HG03066 (cell line): ENCODE measurements around the gene IDH3A.

ENCODE experiments used
- ATAC-seq: cut with Tn5 transposase; IDR thresholded peaks from one replicate; pipeline ENCODE4 v1.9.1; 2021; ENCODE audit warnings: low read depth; ENCODE audit not compliant: unreplicated experiment

The IDH3A gene

DNA sequence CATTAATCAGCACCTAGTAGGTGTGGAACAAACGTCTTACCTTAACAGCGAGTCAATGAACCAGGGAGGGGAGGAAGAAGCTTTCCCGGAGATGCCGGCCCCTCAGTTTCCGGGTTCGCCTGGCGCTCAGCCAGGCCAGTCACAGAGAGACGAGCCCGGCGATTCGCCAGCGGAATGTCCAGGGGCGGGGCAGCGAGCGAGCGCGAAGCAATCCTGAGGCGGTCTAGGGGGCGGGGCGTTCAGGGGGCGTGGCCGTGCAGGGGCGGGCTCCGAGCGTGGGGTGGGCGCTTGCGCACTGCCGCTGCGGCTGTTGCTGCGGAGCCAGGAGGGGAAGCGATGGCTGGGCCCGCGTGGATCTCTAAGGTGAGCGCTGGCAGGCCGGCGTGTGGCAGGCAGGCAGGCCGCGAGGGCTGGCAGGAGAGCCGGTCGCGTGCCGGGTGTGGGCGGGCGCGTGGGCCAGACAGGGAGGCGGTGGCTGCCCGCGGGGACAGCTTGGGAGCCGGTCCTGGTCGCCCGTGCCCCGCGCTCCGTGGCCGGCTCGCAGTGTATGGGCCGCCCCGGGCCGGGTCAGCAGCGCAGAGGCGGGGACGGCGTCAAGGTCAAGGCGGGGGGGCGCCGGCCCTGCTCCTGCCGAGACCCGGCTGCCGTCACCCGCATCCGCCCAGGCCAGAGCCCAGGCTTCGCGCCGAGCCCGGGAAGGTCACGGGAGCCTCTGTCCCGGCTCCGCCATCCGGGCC is at the start of gene IDH3A:
Gene IDH3A, plus strand, starts transcription at position 295 of the 737 bp plus-strand sequence. Its CDS starts 42 bp downstream, at position 337.
- ATAC-seq, result peak; percentile 85

DNA sequence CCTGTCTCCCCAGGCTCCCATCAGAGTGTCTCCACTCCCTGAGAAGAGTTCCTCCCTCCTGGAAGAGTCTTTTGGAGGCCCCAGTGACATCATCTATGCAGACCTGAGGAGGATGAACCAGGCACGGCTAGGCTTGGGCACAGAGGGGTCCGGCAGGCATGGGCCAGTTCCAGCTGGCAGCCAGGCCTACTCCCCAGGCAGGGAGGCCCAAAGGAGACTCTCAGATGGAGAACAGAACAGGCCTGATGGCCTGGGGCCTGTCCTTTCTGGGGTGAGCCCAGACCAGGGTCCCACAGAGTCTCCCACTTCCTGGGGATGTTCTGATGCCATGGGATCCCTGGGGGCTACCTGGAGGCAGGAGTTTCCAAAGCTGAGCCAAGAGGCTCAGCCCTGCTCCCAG is 48.3 kb upstream of the IDH3A start:
- ATAC-seq, result no peak

GRCh38 chr15:78101423-78102105 is 47.6 kb upstream of the IDH3A start:
- ATAC-seq, result no peak

DNA sequence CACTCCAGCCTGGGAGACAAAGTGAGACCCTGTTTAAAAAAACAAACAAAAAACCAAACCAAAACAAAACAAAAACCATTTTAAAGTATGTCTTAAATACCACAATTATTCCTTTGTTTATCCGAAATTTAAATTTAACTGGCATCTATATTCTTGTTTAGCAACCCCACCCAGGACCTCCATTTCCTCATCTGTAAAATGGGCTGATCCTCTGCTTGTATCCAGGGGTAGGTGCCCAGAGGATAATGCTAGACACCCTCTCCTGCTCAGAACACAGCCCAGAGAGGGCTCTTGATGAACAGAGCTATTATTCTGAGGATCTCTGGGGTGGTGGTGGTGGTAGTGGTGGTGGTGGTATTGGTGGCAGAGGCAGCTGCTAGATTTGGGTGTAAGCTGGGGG is 47.0 kb upstream of the IDH3A start:
- no peak for ATAC-seq

- ATAC-seq, result no peak
These were observed 46.4 kb upstream of the IDH3A start for GRCh38 chr15:78102741-78103140.

DNA sequence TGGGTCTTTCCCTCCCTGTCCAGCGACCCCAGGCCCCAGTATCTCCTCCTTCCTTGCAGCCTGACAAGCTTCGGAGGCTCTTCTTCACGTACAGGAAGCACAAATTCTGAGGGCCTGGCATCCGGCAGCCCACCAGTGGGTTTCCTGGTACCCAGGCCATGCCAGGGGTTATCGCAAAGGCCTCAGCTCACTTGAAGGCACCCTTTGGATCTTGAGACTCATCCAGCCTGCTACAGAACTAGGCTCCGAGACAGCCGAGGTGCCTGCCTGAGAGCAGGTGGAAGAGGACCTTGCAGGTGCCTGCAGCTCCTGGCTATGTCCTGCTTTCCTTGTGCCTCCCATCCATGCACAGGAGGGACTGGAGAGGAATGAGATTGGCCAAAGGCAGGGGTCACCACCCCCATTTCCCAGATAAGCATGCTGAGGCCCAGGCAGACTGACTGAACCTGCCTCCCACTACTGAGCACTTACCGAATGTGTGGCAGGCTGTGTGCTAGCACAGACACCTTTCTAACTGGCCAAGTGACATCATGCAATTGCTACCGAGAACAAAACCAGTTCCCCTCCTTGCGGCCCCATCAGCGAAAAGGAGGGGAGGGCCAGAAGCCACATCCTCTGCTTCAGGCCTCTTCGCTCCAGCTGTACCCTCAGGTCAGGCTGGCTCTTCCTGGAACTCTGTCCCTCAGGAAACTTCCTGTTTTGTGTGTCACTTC is 45.6 kb upstream of the IDH3A start:
- ATAC-seq, result peak; percentile 82

GRCh38 chr15:78104119-78104479 is 45.1 kb upstream of the IDH3A start:
- peak; percentile 12 for ATAC-seq

DNA sequence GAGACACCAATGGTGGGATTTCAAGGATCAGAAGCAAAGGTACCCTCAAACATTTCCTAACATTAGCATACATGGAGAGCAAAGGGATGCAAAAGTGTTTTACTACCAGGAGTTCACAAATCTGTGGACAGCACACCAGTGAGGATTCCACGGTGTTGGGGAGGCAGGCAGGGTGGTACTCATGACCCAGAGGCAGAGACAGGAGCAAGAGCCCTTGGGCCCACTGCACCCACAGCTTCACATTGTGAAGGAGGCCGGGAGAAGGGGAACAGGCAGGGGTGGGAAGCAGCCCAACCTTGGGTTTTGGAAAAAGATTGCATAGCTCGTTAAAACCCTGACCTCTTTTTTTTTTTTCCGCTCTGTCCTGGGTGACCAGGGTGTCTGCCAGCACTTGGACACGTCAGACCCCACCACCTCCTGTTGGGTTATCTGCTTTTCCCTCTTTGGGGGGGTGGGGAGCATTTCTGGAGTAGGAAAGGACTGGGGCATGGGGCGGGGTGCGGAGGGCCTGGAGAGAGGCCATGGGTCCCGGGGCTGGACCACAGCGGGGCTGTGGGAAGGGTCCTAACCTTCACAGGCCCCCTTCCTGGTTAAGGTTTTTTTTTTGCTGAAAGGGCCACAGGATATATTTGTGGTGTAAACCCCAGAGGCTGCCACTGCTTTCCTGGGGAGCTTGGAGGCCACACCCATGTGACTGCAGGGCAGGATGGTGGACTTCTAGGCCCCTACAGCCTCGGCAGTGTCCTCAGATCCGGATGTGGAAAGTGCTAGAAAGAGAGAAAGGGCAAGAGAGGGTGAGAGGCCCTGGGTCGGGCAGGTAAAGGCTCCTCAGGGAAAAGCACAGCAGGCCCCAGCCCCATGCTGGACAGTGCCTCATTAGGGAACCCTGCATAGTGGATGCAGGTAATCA is 44.3 kb upstream of the IDH3A start:
- ATAC-seq, result no peak

- no peak for ATAC-seq
These were observed 43.5 kb upstream of the IDH3A start for GRCh38 chr15:78105476-78106241.

- no peak for ATAC-seq
These were observed 41.7 kb upstream of the IDH3A start for GRCh38 chr15:78107471-78107870.

DNA sequence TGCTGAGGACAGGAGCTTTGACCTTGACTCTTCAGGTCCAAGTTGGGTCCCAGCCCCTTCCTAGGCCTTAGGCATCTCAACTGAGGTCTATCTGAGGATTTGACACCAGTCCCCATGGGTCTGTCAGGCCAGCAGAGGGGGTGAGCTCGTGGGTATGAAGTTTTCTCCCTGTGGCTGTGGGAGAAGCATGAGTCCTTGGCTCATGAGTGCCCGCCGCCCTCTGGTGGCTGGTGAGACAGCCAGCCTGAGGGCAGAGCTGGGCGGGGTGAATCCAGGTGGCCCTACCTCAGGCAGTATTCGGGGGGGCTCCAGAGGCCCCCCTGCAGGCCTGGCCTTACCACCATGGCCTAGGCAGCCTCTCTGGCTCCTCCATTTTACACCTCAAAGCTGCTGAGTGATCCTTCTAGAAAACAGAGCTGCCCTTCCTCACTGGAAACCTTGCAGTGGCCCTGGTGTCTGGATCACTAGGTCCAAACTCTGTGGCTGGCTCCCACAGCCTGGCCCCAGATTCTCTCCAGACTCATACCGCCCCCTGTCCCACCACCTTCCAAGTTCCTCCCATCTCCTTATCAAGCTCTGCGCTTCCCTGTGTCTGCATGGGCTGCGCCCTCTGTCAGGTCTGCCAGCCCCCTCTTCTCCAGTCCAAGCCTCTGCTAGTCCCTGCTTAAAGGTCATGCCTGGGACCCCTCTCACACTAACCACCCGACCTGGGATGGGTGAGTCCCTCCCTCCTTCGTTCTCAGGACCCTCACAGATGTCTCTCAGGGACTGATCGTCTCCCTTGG is 40.7 kb upstream of the IDH3A start:
- no peak for ATAC-seq

DNA sequence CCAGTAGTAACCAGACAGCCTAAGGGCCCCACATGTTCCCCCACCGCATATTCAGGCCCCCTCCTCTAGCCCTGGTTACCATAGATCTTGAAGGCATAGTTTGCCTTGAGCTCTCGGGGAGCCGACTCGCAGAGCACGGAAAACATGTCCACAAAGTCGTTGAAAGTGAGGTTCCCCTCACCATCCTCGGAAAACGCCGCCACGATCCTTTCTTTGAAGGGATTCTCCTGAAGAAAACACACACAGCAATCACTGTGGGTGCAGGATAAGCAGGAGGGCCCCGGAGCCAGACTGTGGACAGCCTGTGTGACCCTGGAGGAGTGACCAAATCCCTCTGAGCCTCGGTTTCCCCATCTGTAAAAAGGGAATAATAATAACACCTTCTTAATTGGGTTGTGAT is 40.0 kb upstream of the IDH3A start:
- ATAC-seq, result no peak

- ATAC-seq, result no peak
These were observed 39.1 kb upstream of the IDH3A start for GRCh38 chr15:78110096-78110495.

- ATAC-seq, result no peak
These were observed 38.2 kb upstream of the IDH3A start for GRCh38 chr15:78110916-78111475.

DNA sequence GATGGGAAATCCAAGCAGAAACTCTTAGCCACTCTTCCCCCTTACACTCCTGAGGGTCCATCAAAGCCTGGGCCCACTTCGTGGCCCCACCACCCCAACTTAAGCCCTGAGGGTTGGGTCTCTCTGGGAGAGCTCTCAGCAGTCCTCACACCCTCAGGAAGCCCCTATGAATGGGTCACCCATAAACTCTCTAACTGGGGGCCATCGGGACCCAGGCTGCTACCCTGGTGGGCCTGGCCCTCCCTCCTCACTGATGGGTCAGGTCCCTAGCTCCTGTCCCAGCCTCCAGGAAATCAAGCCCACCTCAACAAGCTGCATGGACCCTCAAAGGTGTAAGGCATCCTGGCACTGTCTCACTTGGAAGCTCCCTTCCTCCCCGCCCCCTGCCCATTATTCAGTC is 37.4 kb upstream of the IDH3A start:
- no peak for ATAC-seq

- ATAC-seq, result no peak
These were observed 36.6 kb upstream of the IDH3A start for GRCh38 chr15:78112551-78112950.

DNA sequence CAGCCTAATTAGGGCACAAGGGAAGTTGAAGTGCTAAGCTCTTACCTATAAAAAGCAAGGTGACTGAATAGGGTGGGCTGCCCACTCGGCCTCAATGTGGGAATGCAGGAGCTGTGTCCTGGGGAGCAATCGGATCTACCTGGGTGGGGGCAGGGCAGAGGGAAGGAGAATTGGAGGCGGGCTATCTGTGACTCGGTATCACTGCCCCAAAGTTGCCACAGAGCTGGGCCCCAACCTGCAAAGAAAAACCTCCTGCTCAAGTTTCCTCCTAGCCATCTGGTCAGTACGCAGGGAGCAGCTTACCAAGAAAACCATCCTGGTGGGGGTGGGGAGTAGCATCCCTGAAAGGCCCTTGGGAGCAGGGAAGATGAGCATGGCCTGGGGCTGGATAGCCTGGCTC is 28.6 kb upstream of the IDH3A start:
- no peak for ATAC-seq

- no peak for ATAC-seq
These were observed 23.9 kb upstream of the IDH3A start for GRCh38 chr15:78125267-78125666.

- no peak for ATAC-seq
These were observed 21.3 kb upstream of the IDH3A start for GRCh38 chr15:78127882-78128281.
